Measurements from ENCODE around the gene KLHL6.

Gene KLHL6

GRCh38 chr3:183493296-183494045 lies 62.0 kb downstream of the KLHL6 start:
- no peak for DNase-seq (ENCODE audit: low read depth, low spot score)
- no peaks in the 10 kb centered on the region for H3K4me1 ChIP-seq (ENCODE audit: control insufficient read depth, insufficient read depth, low read length)

GRCh38 chr3:183492849-183493179 lies 62.7 kb downstream of the KLHL6 start:
- no peak overlapping the region for H3K4me3 ChIP-seq (ENCODE audit: low read length)
- DNase-seq (ENCODE audit: low read depth, low spot score), result no peak
- H3K27ac ChIP-seq (ENCODE audit: low read length), result no peak overlapping the region
- H3K4me1 ChIP-seq (ENCODE audit: control insufficient read depth, insufficient read depth, low read length), result no peaks in the 10 kb centered on the region
- WGBS (ENCODE audit: insufficient coverage, insufficient read length), result no CpG with 5 or more reads among the region's 4 CpGs
- no peaks in the 10 kb centered on the region for H3K36me3 ChIP-seq (ENCODE audit: control insufficient read depth, insufficient read depth, low read length)
- no peaks in the 10 kb centered on the region for H3K27me3 ChIP-seq (ENCODE audit: control insufficient read depth, insufficient read depth, low read length)
- no peaks in the 10 kb centered on the region for H3K9me3 ChIP-seq (ENCODE audit: control insufficient read depth, insufficient read depth, low read length)

More at GRCh38 chr3:183493296-183494045, 62.0 kb downstream of the KLHL6 start:
- Histone ChIP-seq H3K4me3 (ENCODE audit: low read length) (no peak overlapping the region), H3K9me3 (ENCODE audit: control insufficient read depth, insufficient read depth, low read length) (no peaks in the 10 kb centered on the region), H3K27ac (ENCODE audit: low read length) (no peak overlapping the region), H3K27me3 (ENCODE audit: control insufficient read depth, insufficient read depth, low read length) (no peaks in the 10 kb centered on the region), H3K36me3 (ENCODE audit: control insufficient read depth, insufficient read depth, low read length) (no peaks in the 10 kb centered on the region)
- WGBS (ENCODE audit: insufficient coverage, insufficient read length), result no CpG with 5 or more reads among the region's 4 CpGs

- Histone ChIP-seq H3K4me1 (ENCODE audit: control insufficient read depth, insufficient read depth, low read length) (no peaks in the 10 kb centered on the region; the same call in 1 of the 2 replicates), H3K27ac (ENCODE audit: low read length) (peak overlapping the region; percentile 64), H3K27me3 (ENCODE audit: control insufficient read depth, insufficient read depth, low read length) (no peaks in the 10 kb centered on the region), H3K4me3 (ENCODE audit: low read length) (no peak overlapping the region), H3K36me3 (ENCODE audit: control insufficient read depth, insufficient read depth, low read length) (no peaks in the 10 kb centered on the region), H3K9me3 (ENCODE audit: control insufficient read depth, insufficient read depth, low read length) (no peaks in the 10 kb centered on the region)
- WGBS (ENCODE audit: insufficient coverage, insufficient read length), result no CpG with 5 or more reads among the region's 45 CpGs
- DNase-seq (ENCODE audit: low read depth, low spot score), result no peak
Observed at GRCh38 chr3:183491923-183492848, 63.3 kb downstream of the KLHL6 start.

- no CpG with 5 or more reads among the region's 23 CpGs for WGBS (ENCODE audit: insufficient coverage, insufficient read length)
Observed at GRCh38 chr3:183491109-183491922, 64.2 kb downstream of the KLHL6 start.

GRCh38 chr3:183490653-183491052 lies 64.9 kb downstream of the KLHL6 start:
- Histone ChIP-seq H3K4me1 (ENCODE audit: control insufficient read depth, insufficient read depth, low read length) (no peaks in the 10 kb centered on the region; the same call in 1 of the 2 replicates), H3K4me3 (ENCODE audit: low read length) (no peak overlapping the region), H3K27ac (ENCODE audit: low read length) (no peak overlapping the region), H3K9me3 (ENCODE audit: control insufficient read depth, insufficient read depth, low read length) (no peaks in the 10 kb centered on the region), H3K27me3 (ENCODE audit: control insufficient read depth, insufficient read depth, low read length) (no peaks in the 10 kb centered on the region), H3K36me3 (ENCODE audit: control insufficient read depth, insufficient read depth, low read length) (no peaks in the 10 kb centered on the region)
- peak; percentile 63 for DNase-seq (ENCODE audit: low read depth, low spot score)
- no CpG with 5 or more reads among the region's 6 CpGs for WGBS (ENCODE audit: insufficient coverage, insufficient read length)

More at GRCh38 chr3:183491109-183491922, 64.2 kb downstream of the KLHL6 start:
- Histone ChIP-seq H3K9me3 (ENCODE audit: control insufficient read depth, insufficient read depth, low read length) (no peaks in the 10 kb centered on the region), H3K4me3 (ENCODE audit: low read length) (no peak overlapping the region), H3K36me3 (ENCODE audit: control insufficient read depth, insufficient read depth, low read length) (no peaks in the 10 kb centered on the region), H3K4me1 (ENCODE audit: control insufficient read depth, insufficient read depth, low read length) (no peaks in the 10 kb centered on the region; the same call in 1 of the 2 replicates), H3K27me3 (ENCODE audit: control insufficient read depth, insufficient read depth, low read length) (no peaks in the 10 kb centered on the region), H3K27ac (ENCODE audit: low read length) (peak overlapping the region; percentile 64)
- no peak for DNase-seq (ENCODE audit: low read depth, low spot score)

GRCh38 chr3:183490211-183490601 lies 65.3 kb downstream of the KLHL6 start:
- no peak overlapping the region for H3K4me3 ChIP-seq (ENCODE audit: low read length)
- H3K36me3 ChIP-seq (ENCODE audit: control insufficient read depth, insufficient read depth, low read length), result no peaks in the 10 kb centered on the region
- no CpG with 5 or more reads among the region's 9 CpGs for WGBS (ENCODE audit: insufficient coverage, insufficient read length)
- no peaks in the 10 kb centered on the region; the same call in 1 of the 2 replicates for H3K4me1 ChIP-seq (ENCODE audit: control insufficient read depth, insufficient read depth, low read length)
- H3K27me3 ChIP-seq (ENCODE audit: control insufficient read depth, insufficient read depth, low read length), result no peaks in the 10 kb centered on the region
- no peak for DNase-seq (ENCODE audit: low read depth, low spot score)
- no peaks in the 10 kb centered on the region for H3K9me3 ChIP-seq (ENCODE audit: control insufficient read depth, insufficient read depth, low read length)
- H3K27ac ChIP-seq (ENCODE audit: low read length), result no peak overlapping the region

GRCh38 chr3:183489455-183490210 lies 65.9 kb downstream of the KLHL6 start:
- Histone ChIP-seq H3K27ac (ENCODE audit: low read length) (no peak overlapping the region), H3K27me3 (ENCODE audit: control insufficient read depth, insufficient read depth, low read length) (no peaks in the 10 kb centered on the region), H3K4me1 (ENCODE audit: control insufficient read depth, insufficient read depth, low read length) (no peaks in the 10 kb centered on the region; the same call in 1 of the 2 replicates), H3K4me3 (ENCODE audit: low read length) (no peak overlapping the region), H3K36me3 (ENCODE audit: control insufficient read depth, insufficient read depth, low read length) (no peaks in the 10 kb centered on the region), H3K9me3 (ENCODE audit: control insufficient read depth, insufficient read depth, low read length) (no peaks in the 10 kb centered on the region)
- 100% methylated on average over 1 of the region's 6 CpGs for WGBS (ENCODE audit: insufficient coverage, insufficient read length)
- DNase-seq (ENCODE audit: low read depth, low spot score), result no peak

GRCh38 chr3:183488343-183488742 lies 67.2 kb downstream of the KLHL6 start:
- H3K4me1 ChIP-seq (ENCODE audit: control insufficient read depth, insufficient read depth, low read length), result no peaks in the 10 kb centered on the region; the same call in 1 of the 2 replicates
- H3K36me3 ChIP-seq (ENCODE audit: control insufficient read depth, insufficient read depth, low read length), result no peaks in the 10 kb centered on the region
- no peak overlapping the region for H3K4me3 ChIP-seq (ENCODE audit: low read length)
- no CpG with 5 or more reads among the region's 3 CpGs for WGBS (ENCODE audit: insufficient coverage, insufficient read length)
- no peak for DNase-seq (ENCODE audit: low read depth, low spot score)
- no peaks in the 10 kb centered on the region for H3K27me3 ChIP-seq (ENCODE audit: control insufficient read depth, insufficient read depth, low read length)
- H3K27ac ChIP-seq (ENCODE audit: low read length), result no peak overlapping the region
- H3K9me3 ChIP-seq (ENCODE audit: control insufficient read depth, insufficient read depth, low read length), result no peaks in the 10 kb centered on the region

- Histone ChIP-seq H3K27me3 (ENCODE audit: control insufficient read depth, insufficient read depth, low read length) (no peaks in the 10 kb centered on the region), H3K36me3 (ENCODE audit: control insufficient read depth, insufficient read depth, low read length) (no peaks in the 10 kb centered on the region), H3K9me3 (ENCODE audit: control insufficient read depth, insufficient read depth, low read length) (no peaks in the 10 kb centered on the region), H3K4me1 (ENCODE audit: control insufficient read depth, insufficient read depth, low read length) (no peaks in the 10 kb centered on the region; the same call in 1 of the 2 replicates), H3K27ac (ENCODE audit: low read length) (no peak overlapping the region), H3K4me3 (ENCODE audit: low read length) (no peak overlapping the region)
- no CpG with 5 or more reads among the region's 6 CpGs for WGBS (ENCODE audit: insufficient coverage, insufficient read length)
- DNase-seq (ENCODE audit: low read depth, low spot score), result no peak
Observed at GRCh38 chr3:183487896-183488295, 67.6 kb downstream of the KLHL6 start.
